ENCODE measurements around the gene SLC6A18.

DNA sequence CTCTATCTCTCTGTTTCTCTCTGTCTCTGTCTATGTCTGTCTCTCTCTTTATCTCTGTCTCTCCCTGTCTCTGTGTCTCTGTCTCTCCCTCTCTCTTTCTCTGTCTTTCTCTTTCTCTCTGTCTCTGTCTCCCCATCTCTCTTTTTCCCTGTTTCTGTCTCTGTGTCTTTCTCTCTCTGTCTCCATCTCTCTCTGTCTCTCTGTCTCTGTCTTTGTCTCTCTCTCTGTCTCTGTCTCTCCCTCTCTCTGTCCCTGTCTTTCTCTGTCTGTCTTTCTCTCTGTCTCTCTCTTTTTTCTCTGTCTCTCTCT is 25.9 kb upstream of the SLC6A18 start:
- TF ChIP-seq ZNF384 (IDR thresholded peaks at IDR 0.05; ENCODE audit: borderline replicate concordance, low read depth, low read length) = no peak
- no peak for TF ChIP-seq MYC (IDR thresholded peaks at IDR 0.05; ENCODE audit: insufficient read depth, insufficient read length, insufficient replicate concordance, low read length, severe bottlenecking)
- no peak for TF ChIP-seq SMC3 (IDR thresholded peaks at IDR 0.05; ENCODE audit: borderline replicate concordance, low read length)
- no peak for TF ChIP-seq RAD21 (IDR thresholded peaks at IDR 0.05; ENCODE audit: insufficient read depth, low read depth, low read length)
- TF ChIP-seq ASH2L (IDR thresholded peaks at IDR 0.05; ENCODE audit: borderline replicate concordance, low read depth) = no peak
- TF ChIP-seq, protein P1, sequence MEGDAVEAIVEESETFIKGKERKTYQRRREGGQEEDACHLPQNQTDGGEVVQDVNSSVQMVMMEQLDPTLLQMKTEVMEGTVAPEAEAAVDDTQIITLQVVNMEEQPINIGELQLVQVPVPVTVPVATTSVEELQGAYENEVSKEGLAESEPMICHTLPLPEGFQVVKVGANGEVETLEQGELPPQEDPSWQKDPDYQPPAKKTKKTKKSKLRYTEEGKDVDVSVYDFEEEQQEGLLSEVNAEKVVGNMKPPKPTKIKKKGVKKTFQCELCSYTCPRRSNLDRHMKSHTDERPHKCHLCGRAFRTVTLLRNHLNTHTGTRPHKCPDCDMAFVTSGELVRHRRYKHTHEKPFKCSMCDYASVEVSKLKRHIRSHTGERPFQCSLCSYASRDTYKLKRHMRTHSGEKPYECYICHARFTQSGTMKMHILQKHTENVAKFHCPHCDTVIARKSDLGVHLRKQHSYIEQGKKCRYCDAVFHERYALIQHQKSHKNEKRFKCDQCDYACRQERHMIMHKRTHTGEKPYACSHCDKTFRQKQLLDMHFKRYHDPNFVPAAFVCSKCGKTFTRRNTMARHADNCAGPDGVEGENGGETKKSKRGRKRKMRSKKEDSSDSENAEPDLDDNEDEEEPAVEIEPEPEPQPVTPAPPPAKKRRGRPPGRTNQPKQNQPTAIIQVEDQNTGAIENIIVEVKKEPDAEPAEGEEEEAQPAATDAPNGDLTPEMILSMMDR (IDR thresholded peaks at IDR 0.05 in 2 of 3, conservative IDR thresholded peaks at IDR 0.05 in 1 of 3; ENCODE audit: control insufficient read depth in 2 of 3, extremely low read depth in 1 of 3, insufficient read depth in 1 of 3, low read depth in 3 of 3, low read length in 3 of 3) = no peak
- TF ChIP-seq BHLHE40 (IDR thresholded peaks at IDR 0.05; ENCODE audit: borderline replicate concordance in 1 of 2, low read depth in 2 of 2, low read length in 1 of 2) = no peak
